ENCODE measurements around the gene AP1M1. TPM values are rescaled to one million over a fixed set of nuclear protein-coding genes. Genes with fewer than 3 reads are reported as not detected.

AP1M1 gene
- total RNA-seq, 1 donor from 2014 or later: 47.4 TPM

DNA sequence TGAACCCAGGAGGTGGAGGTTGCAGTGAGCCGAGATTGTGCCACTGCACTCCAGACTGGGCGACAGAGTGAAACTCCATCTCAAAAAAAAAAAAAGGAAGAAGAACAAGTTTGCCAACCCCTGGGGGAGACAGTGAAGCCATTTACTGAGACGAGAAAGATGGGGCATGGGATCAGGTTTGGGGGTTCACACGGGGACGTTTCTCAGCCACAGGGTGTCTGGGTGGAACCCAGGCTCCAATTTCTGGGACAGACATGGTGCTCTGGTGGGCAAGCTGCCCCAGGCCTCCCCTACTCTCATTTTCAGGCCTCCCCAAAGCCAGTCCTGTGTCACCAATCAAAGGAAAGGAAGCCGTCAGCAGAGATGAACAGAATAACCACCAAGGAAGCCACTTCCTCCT, 40.8 kb upstream of the AP1M1 start:
- no peak for DNase-seq (ENCODE audit: low spot score, unreplicated experiment)
- Mint-ChIP-seq H3K27me3 (no peaks in the 10 kb centered on the region), H3K27ac (no peak overlapping the region), H3K4me1 (ENCODE audit: low read depth) (no peaks in the 10 kb centered on the region), H3K36me3 (ENCODE audit: insufficient read depth) (no peaks in the 10 kb centered on the region), H3K4me3 (ENCODE audit: low read depth) (no peak overlapping the region), H3K9me3 (ENCODE audit: low read depth) (no peaks in the 10 kb centered on the region)
- TF ChIP-seq, protein P1, sequence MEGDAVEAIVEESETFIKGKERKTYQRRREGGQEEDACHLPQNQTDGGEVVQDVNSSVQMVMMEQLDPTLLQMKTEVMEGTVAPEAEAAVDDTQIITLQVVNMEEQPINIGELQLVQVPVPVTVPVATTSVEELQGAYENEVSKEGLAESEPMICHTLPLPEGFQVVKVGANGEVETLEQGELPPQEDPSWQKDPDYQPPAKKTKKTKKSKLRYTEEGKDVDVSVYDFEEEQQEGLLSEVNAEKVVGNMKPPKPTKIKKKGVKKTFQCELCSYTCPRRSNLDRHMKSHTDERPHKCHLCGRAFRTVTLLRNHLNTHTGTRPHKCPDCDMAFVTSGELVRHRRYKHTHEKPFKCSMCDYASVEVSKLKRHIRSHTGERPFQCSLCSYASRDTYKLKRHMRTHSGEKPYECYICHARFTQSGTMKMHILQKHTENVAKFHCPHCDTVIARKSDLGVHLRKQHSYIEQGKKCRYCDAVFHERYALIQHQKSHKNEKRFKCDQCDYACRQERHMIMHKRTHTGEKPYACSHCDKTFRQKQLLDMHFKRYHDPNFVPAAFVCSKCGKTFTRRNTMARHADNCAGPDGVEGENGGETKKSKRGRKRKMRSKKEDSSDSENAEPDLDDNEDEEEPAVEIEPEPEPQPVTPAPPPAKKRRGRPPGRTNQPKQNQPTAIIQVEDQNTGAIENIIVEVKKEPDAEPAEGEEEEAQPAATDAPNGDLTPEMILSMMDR (IDR thresholded peaks at IDR 0.05; ENCODE audit: unreplicated experiment): no peak

DNA sequence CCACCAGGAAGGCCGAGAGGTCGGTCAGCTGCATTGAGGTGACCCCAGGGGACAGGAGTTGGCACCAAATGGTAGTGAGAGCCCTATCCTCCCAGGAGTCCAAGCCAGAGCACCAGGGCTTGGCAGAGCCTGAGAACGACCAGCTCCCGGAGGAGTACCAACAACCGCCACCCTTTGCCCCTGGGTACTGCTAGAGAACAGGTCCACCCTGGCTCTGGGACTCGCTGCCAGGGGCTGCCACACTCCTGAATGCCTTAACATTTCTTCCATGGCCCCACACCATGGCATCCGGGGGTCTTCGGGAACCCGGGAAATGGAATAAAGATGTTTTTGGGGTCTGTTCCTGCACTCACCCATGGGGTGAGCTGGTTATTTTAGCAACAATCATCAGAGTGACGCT, 40.1 kb upstream of the AP1M1 start:
- H3K27me3 Mint-ChIP-seq: no peaks in the 10 kb centered on the region

DNA sequence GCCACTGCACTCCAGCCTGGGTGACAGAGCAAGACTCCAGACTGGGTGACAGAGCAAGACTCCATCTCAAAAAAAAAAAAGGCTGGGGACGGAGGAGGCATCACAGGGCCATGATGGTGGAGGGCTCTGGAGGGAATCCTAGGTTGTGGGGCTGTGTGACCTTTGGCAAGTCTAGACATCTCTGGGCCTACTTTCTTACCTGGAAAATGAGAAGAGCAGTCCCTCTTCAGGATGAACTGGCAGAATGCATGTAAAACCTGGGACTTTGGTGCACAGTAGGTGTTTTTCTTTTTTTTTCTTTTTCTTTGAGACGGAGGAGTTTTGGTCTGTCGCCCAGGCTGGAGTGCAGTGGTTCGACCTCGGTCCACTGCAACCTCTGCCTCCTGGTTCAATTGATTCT, 38.1 kb upstream of the AP1M1 start:
- no peaks in the 10 kb centered on the region for H3K27me3 Mint-ChIP-seq
- H3K9me3 Mint-ChIP-seq (ENCODE audit: low read depth): no peaks in the 10 kb centered on the region
- no peaks in the 10 kb centered on the region for H3K4me1 Mint-ChIP-seq (ENCODE audit: low read depth)
- TF ChIP-seq, protein P1 (IDR thresholded peaks at IDR 0.05; ENCODE audit: unreplicated experiment): no peak
- no peaks in the 10 kb centered on the region for H3K36me3 Mint-ChIP-seq (ENCODE audit: insufficient read depth)
- DNase-seq (ENCODE audit: low spot score, unreplicated experiment): no peak
- H3K27ac Mint-ChIP-seq: no peak overlapping the region
- no peak overlapping the region for H3K4me3 Mint-ChIP-seq (ENCODE audit: low read depth)

More for the DNA sequence above, 40.1 kb upstream of the AP1M1 start:
- no peak overlapping the region for H3K4me3 Mint-ChIP-seq (ENCODE audit: low read depth)
- no peaks in the 10 kb centered on the region for H3K9me3 Mint-ChIP-seq (ENCODE audit: low read depth)
- no peaks in the 10 kb centered on the region for H3K36me3 Mint-ChIP-seq (ENCODE audit: insufficient read depth)
- TF ChIP-seq, protein P1 (IDR thresholded peaks at IDR 0.05; ENCODE audit: unreplicated experiment): no peak
- no peak for DNase-seq (ENCODE audit: low spot score, unreplicated experiment)
- no peak overlapping the region for H3K27ac Mint-ChIP-seq
- H3K4me1 Mint-ChIP-seq (ENCODE audit: low read depth): no peaks in the 10 kb centered on the region

DNA sequence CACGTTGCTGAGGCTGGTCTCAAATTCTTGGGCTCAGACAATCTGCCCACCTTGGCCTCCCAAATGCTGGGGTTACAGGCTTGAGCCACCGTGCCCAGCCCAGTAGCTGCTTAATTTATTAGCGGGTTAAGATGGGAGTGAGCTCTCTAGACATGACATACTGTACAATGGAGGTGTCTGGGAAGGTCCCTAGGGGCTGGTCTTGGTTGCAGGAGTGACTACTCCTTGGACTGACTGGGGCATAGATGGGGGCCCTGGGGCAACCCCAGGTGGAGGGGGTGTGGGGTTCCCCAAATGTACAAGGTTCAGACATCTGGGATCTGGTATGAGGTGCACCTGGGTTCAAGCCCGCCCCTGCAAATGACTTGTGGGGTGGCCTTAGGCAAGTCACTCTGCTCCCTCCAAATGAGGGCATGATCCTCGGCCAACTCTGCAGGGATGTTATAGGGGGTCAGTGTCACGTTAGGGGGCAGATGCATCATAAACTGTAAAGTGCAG, 37.2 kb upstream of the AP1M1 start:
- no peaks in the 10 kb centered on the region for H3K27me3 Mint-ChIP-seq
- no peaks in the 10 kb centered on the region for H3K4me1 Mint-ChIP-seq (ENCODE audit: low read depth)
- no peaks in the 10 kb centered on the region for H3K9me3 Mint-ChIP-seq (ENCODE audit: low read depth)
- H3K36me3 Mint-ChIP-seq (ENCODE audit: insufficient read depth): no peaks in the 10 kb centered on the region
- no peak overlapping the region for H3K27ac Mint-ChIP-seq
- no peak for DNase-seq (ENCODE audit: low spot score, unreplicated experiment)
- H3K4me3 Mint-ChIP-seq (ENCODE audit: low read depth): no peak overlapping the region
- TF ChIP-seq, protein P1 (IDR thresholded peaks at IDR 0.05; ENCODE audit: unreplicated experiment): no peak

DNA sequence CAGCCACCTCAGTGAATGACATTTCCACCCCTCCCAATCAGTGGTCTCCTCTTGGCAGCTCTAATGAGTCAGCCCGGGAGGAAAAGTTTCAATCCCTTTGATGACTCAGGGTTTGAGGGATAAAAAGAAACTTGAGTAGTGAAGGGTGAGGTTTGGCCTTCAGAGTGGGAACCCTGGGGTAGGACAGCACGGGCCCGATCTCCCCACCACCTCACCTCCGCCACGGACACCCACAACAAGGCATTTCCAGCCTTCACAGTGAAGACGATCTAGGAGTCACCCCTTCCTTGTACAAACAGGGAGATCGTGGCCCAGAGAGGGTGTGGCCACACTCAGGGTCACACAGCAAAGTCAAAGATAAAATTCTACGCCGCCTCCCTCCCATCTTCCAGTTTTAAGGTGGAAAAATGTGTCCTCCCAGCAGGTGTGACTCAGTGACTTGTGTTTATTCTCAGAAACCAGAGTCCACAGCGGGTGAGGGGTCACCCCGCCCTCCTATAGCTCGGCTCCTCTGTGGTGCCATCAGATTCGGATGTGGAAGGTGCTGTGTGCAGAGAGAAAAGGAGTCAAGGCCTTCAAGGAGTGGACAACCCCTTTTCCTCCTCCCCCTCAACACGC, 36.7 kb upstream of the AP1M1 start:
- H3K27ac Mint-ChIP-seq: no peak overlapping the region
- H3K4me3 Mint-ChIP-seq (ENCODE audit: low read depth): no peak overlapping the region
- no peaks in the 10 kb centered on the region for H3K36me3 Mint-ChIP-seq (ENCODE audit: insufficient read depth)
- TF ChIP-seq, protein P1 (IDR thresholded peaks at IDR 0.05; ENCODE audit: unreplicated experiment): no peak
- no peak for DNase-seq (ENCODE audit: low spot score, unreplicated experiment)
- no peaks in the 10 kb centered on the region for H3K27me3 Mint-ChIP-seq
- H3K9me3 Mint-ChIP-seq (ENCODE audit: low read depth): no peaks in the 10 kb centered on the region
- H3K4me1 Mint-ChIP-seq (ENCODE audit: low read depth): no peaks in the 10 kb centered on the region

All from progenitor cell of endocrine pancreas (in vitro differentiated cells).